ENCODE results near the gene SACM1L.
"Not testable (repeated sequence)": the region's sequence is repeated elsewhere in the genome, so short reads cannot be mapped to it uniquely, and the experiment has no call there.

The SACM1L gene

DNA sequence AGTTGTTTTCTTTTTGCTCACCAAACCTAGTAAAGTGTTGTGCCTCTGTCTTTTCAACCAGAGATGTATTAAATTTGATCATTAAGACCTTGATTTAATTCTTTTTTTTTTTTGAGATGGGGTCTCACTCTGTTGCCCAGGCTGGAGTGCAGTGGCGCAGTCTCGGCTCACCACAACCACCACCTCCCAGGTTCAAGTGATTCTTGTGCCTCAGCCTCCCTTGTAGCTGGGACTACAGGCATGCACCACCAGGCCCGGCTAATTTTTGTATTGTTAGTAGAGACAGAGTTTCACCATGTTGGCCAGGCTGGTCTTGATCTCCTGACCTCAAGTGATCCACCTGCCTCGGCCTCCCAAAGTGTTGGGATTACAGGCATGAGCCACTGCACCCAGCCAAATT is 6.0 kb downstream of the SACM1L start:
- DNase-seq = not testable (repeated sequence)

DNA sequence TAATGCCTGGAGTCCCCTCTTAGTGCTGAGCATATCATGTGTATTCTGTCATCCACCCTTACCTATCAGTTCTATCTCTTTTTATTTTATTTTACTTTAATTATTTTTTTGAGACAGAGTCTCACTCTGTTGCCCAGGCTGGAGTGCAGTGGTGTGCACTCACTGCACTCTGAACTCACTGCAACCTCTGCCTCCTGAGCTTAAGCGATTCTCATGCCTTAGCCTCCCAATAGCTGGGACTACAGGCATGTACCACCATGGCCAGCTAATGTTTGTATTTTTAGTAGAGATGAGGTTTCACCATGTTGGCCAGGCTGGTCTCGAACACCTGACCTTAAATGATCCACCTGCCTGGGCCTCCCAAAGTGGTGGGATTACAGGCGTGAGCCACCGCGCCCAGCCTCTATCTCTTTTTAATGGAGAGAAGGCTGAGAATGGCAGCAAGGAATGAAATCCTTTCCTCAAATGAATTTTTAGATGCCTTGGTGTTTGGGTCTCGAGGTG is 11.4 kb downstream of the SACM1L start:
- no peak for DNase-seq

DNA sequence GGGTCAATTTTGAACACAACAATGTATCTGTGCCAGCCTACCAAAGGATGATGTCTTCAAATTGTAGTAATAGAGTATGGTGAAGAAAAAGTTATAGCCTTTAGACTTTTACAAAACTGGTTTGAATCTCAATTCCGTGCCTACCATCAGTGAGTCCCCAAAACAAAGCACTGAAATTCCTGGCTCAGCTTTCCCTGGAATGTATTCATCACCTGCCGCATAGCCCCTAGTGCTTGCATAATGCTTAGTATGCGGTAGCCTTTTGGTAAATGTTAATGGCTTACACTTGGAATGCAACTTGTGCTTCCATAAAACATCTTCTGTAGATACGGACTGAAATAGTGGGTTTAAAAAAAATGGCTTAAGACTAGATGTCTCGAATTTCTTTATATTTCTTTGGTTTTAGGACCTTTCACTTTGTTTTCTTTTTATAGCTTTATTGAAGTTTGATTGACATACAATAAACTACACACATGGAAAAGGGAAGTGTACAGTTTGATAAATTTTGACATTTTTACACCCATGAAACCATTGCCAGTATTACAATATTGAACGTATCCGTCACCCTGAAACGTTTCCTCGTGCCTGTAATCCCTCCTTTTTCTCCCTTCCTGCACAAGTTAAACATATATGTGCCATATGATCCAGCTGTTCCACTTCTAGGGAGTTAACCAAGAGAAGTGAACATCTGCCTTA is 12.1 kb downstream of the SACM1L start:
- DNase-seq = no peak

DNA sequence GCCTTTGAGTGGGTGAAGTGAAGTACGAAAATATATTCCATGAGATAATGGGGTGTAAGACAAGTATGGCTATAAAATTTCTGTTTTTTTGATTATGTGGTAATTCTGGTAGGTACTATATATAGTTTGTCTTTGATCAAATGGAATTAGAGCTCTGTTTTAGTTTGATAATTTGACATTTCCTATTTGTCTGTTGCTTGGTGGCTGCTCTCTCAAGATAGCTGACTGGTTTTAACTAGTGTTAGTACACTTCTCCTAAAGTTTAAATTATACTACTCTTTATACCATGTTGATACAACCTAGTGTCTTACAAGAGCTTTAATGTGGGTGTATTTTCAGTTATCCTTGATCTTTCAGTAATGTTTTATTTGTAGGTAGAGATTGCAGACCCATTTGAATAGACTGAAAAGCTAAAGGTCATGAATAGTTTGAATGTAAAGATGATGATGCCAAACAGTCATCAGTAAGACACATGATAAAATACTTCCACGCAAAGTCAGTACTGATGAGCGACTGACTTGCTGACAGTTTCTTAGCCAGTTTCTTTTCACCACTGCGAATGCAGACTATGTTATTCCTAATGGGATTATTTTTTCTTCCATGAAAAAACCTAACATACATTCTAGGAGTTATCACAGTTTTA is 15.2 kb downstream of the SACM1L start:
- DNase-seq = no peak

DNA sequence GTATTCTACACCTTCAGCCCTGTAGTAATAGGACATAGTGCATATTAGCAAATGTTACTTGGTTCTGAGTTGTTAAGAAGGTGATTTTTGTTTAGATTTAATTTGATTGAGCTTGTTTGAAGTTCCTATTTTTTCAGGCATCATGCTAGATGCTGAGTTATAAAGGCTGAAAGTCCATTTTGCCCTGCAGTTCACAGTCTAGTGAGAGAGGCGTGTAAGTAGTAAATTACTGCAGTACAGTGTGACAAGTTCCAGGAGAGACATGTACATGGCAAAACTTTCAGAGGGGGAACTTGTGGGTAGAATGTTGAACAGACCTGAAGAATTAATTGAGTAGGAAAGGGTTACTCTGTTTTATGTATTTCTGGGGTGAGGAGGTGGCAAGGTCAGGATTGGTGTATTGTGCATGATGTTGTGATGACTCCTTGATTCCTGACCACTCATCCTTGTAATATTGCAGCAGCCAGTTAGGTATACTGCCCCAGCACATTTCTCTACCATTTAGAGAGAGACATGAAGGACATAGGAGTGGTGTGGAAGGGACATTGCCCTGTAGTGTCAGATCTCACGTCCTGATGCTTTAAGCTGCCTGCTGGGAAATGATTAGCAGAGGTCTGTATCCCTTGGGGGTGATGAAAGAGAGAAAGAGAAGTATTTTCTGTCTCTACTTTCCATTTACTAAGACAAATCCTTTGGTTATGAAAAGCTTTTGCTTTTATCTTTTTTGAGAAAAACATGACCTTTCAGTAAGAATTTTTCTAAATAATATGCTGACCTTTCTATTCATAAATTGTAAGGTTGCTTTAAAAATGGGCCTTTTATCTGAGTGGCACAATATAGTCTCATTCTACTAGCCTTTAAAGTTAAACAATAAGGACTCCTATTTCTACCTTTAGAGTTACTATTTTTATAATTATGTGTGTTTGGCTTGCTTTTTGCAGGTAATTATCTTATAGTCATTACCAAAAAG is 16.9 kb downstream of the SACM1L start:
- no peak for DNase-seq

DNA sequence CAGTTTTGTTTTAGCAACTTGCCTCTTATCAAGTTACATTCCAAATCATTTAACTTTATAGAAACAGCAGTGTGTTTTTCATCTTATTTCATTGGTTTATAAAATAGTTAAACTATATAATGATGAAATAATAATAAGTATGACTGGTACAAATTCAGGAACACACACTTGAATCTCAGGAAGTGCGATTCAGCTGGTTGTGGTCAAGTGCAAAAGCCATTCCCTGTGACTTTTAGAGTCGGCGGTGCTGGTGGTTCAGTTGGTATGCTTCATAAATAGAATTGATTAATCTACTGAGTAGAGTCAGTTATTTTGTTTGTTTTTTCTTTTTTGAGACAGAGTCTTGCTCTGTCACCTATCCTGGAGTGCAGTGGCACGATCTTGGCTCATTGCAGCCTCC is 22.7 kb downstream of the SACM1L start:
- DNase-seq = peak; percentile 39

DNA sequence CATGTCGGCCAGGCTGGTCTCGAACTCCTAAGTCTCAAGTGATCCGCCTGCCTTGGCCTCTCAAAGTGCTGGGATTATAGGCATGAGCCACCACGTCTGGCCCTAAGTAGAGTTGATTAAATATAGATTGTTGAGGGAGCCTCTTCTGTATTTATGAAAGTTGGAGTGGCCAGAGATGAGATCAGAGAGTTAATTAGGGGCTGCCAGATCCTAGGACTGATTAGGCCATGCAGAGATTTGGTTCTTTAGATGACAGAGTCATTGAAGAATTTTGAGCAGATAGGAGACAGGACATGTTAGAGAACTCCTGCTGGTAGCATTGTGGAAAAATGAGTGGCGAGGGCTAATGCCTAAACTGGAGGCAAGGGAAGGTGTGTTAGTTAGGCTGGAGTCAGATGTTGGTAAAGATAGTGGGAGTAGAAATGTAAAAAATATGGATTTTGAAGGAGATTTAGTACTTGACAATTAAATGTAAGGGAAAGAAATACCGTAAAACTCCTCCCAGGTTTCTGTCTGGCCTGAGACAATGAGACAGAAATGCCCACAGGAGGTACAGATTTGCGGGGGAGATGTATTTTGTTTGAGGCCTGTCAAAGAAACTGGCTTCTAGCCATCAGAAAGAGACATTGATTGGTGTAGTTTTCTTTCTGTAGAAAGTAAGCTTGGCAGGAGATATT is 23.4 kb downstream of the SACM1L start:
- DNase-seq = peak; percentile 68

DNA sequence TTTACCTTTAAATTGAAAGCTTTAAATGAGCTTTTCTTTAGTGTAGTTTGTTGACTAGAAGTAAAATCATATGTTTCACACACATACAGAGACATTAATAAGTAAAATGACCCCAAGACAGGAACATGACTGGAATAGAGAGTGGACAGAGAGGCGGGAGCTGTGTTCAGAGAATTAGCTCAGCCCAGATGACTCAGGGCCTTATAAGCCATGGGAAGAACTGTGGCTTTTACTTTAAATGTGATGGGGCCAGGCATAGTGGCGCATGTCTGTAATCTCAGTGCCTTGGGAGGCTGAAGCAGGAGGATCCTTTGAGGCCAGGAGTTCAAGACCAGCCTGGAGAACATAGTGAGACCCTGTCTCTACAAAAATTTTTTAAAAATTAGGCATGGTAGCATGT is 26.7 kb downstream of the SACM1L start:
- DNase-seq = peak; percentile 8

DNA sequence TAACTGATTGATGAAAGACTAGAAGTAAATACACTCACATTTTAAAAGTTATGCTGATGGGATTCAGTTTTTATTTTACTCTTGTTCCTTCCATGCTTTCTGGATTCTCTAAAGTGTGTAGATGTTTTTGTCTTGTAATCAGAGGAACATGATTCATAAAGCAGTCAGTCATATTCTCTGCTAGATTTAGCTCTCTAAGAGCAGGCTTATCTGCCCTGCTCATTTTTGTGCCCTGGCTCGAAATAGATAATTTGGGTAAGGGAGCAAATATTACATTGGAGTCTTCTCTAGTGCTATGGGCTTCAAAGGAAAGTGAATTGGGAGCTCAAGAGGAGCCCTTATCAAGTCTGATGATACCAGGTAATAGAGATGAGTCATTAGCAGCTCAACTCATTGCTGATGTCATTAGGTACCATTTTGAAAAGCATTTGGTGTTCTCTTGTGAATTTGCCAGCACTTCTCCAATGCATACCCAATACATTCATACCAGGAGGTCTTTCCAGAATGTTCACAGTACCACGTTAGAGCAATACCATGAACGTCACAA is 27.7 kb downstream of the SACM1L start:
- no peak for DNase-seq

DNA sequence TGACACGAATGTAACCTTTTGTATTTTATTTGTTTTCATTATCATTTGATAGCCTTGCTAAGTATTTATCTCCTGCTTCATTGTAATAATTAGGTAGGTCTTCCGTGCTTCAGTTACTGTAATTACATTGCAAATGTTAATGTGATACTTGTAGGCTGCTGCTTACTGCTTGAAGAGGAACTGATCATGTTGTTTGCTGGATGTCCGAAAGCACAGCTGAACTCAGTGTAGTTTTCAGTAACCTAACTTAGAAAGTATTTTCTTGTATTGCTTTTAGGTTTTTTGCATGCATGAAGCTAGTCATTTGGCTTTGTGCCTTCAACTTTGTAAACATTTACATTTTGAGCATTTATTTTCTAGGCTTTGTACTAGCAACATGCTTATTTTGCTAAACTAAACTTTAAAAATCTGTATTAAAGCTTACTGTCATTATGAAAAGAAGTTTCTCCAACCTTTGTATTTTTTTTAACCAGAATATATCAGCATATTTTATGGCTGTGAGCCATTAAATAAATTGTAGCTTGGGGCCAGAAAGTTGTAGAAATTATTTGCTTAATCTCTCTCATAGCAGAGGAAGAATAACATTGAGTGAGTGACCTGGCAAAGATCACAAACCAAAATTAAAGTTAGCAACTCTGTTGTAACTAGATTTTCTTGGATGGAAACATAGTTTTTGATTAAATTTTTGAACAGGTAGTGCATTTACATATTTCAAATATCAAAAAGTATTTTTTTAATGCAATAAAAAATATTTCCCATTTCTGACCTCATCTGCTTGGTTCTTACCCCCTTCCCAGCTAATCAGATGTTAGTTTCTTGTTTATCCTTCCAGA is 30.7 kb downstream of the SACM1L start:
- DNase-seq = no peak

DNA sequence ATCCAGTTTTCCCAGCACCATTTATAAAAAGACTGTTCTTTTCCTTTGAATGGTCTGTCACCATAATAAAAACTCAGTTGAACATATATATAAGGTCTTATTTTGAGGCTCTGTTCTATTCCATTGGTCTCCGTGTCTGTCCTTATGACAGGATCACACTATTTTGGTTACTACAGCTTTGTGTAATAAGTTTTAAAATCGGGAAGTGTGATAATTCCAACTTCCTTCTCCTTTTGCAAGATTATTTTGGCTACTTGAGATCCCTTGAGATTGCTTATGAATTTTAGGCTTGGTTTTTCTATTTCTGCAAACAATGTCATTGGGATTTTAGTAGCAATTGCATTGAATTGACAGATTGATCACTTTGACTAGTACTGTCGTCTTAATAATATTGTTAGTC is 35.7 kb downstream of the SACM1L start:
- DNase-seq = no peak

DNA sequence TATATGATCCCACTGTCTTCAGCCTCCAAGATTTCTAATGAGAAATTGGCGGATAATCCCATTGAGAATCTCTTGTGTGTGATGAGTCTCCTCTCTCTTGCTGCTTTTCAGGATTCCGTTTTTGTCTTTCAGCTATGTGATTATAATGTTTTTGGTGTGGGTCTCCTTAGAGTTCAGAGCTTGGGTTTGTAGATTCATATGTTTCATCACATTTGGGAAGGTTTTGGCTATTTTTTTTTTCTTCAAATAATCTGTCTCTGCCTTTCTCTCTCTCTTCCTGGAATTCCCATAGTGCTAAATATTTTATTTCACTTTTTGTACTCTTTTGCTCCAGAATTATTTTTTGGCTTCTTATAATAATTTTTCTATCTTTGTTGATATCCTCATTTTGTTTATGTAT is 40.4 kb downstream of the SACM1L start:
- DNase-seq = no peak

DNA sequence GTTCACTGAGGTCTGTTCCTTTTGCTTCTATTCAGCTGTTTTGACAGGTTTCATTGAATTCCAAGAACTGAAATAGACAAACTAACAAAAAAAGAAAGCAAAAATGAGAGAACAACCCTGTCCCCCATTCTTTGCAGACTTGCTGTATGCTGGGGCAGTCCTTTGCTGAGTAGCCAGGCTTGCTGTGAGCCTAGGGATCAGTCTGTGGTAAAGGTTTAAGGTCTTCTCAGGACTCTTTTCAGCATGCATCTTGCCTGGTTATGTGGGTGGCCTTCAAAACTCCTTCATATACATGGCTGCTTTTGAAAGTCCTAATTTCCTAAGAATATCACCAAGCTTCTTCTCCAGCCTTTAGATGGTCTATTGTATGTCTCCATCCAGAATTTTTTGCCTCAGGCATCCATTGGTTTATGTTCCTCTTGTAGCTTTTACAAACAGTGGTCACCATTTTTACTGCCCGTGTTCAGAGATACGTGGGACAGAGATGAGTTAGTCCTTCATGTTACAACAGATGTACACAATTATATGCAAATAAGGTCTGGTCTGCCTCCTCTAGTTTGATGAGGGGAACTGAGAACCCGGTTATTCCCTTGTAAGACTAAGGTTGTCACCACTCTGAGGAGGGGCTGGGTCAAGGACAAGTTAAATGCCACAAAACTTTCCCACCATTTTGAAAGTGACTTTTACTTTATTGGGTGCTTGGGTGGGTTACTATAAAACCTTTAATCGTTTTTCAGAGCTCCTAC is 41.4 kb downstream of the SACM1L start:
- no peak for DNase-seq

DNA sequence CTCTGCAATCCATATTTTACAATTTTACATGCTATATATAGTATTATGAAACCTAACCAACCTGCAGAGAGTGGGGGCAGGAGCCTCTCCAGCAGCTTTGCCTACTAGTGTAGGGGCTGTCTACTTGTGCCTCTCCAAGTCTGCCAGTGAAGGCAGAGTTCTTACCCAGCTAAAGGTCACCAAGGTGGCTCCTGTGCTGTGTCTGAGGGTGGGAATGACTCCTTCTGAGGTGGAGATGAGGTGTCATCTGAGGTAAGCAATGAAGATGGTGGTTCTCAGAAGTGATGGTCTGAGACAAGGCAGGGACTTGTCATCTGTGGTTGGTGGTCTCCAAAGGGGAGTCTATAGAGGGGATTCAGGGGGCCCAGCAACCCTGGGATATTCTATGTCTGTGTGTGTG is 47.5 kb downstream of the SACM1L start:
- DNase-seq = no peak

DNA sequence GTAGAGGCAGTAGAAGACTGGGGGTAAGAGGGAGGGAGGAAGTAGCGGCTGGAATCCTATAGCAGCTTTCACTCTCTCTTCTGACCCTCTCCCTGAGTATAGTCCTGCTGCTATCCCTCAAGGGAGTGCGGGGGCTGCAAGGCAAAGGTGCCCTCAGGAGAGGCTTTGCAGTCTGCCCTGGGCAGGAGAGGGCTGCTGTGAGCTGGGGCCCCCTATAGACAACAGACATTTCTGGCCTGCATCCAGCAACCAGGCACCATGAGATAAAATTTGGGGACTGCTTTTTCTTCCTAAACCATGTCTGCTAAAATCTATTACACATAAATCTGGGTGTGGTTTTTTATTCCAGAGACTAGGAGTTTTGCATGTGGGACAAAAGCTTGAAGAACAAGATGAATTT is 48.0 kb downstream of the SACM1L start:
- DNase-seq = no peak

DNA sequence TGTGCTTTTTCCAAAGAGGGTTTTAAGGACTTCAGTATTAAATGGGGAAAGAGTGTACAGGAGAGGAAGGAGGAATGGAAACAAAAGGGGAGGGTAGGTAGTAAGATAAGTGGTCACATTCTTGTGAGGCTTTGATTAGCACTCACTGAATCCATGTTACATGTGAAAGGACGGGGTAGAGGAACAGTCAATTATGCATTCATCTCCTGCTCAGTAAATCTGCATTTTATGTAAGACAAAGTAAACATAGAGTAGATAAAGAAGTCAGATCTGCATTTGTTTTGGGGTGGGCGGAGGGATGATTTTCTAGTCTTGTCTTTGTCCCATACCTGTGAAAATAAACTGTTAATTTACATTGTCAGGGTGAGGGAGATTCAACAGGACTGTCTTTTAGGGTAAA is 50.8 kb downstream of the SACM1L start:
- DNase-seq = no peak

DNA sequence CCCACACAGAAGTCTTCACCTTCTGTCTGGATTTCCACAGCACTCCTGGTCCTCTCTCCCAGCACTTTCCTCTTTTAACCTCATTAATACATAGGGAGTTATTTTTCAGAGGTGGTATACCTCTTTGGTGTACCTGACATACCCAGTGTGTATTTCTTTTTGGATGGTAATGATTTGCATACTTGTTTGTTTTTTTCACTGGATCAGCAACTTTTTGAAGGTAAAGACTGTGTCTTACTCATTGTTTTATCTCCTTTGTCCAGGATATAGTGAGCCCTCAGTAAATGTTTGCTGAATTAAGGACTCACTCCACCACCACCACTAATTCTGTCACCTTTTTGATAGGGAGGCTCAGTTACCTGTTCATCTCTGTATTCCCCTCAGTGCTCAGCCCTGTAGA is 52.1 kb downstream of the SACM1L start:
- DNase-seq = no peak

DNA sequence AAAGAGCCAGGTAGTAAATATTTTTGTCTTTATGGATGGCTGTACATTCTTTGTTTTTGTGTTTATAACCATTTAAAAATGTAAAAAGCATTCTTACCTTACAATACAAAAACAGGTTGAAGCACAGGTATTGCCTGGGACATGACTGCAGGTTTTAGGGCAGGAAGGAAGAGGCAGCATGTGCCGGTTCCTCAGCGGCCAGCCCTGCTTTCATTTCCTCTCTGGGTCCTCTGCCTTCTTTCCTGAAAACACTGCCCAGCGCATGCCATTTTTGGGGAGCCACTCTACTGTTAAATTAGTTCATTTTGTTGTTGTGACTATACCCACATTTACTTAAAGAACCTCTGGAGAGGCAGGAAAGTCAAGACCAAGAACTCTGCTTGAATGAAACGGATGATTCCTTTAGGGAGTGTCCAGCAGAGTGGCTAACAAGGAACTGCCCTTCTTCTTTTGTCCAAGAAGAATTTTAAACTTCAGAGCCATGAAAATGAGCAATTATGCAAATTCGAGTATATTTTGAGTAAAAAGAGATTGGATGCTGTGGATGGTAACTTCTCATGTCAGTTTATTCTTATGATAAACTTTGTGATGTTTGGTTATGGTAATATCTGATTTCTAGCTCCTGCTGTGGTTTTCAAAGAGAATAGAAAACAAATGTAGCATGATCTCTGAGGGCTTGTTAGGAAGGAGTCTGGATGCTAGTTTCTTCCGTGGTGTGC is 52.7 kb downstream of the SACM1L start:
- DNase-seq = no peak

DNA sequence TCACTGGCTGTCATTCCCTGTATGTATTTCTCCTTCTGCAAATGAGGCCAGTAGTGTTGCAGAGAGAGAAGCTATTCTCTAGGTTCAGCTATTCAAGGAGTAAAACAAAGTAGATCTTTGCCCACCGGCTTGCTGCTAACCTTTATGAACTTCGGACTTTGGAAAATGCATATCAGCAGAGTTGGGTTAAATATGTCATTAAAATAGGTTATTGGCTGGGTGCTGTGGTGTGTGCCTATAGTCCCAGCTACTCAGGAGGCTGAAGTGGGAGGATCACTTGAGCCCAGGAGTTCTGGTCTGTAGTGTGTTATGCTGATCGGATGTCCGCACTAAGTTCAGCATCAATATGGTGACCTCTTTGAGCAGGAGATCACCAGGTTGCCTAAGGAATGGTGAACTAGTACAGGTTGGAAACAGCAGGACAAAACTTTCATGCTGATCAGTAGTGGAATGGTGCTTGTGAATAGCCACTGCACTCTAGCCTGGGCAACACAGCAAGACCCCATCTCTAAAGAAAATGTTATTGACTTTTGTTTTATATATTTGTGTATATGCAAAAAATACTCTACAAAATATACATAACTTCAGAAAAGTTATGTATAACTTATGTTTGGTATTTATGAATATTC is 53.4 kb downstream of the SACM1L start:
- DNase-seq = no peak

All from EL (cell line).